Measurements from ENCODE around the gene ATAD1. TPM values are rescaled to one million over a fixed set of nuclear protein-coding genes. Genes with fewer than 3 reads are reported as not detected.
A peak's percentile ranks its signal among the peaks of the same experiment; 100 is the strongest.

ATAD1 gene
- total RNA-seq (2021) (43.7 to 46.7 TPM (median 45.5 TPM) in 3 replicates), Bru-seq, nascent RNA (percentile 91 among the genes with signal in this experiment)
- long read RNA-seq, experiment 1, full-length matches to known transcripts, result 80 of 258 reads
- long read RNA-seq, experiment 1, partial matches to known transcripts, result 21 of 258 reads
- long read RNA-seq, experiment 1, other reads (novel, unspliced or antisense), result 157 of 258 reads
- long read RNA-seq, experiment 2, full-length matches to known transcripts, result 20 of 65 reads
- long read RNA-seq, experiment 2, partial matches to known transcripts, result 3 of 65 reads
- long read RNA-seq, experiment 2, other reads (novel, unspliced or antisense), result 42 of 65 reads
- long read RNA-seq, experiment 3, full-length matches to known transcripts, result 26 of 97 reads
- long read RNA-seq, experiment 3, partial matches to known transcripts, result 7 of 97 reads
- long read RNA-seq, experiment 3, other reads (novel, unspliced or antisense), result 64 of 97 reads

GRCh38 chr10:87817609-87818504 lies at the start of gene ATAD1:
Gene ATAD1 (minus strand): TSS chr10:87818226. CDS start chr10:87814599, 3,627 bp downstream.
- Mint-ChIP-seq H3K27me3 (ENCODE audit: low read depth) (peaks cover 5% of the 10 kb centered on the region; the same call in 1 of the 2 replicates), H3K36me3 (peaks cover 7% of the 10 kb centered on the region)
- POLR2A ChIA-PET, result interaction anchor here (0.5 to 3.0 kb wide), 5 partner anchors 11 to 474 kb away, joined by 5 to 22 read pairs (median 7); partner anchors contain the start of genes KLLN and PTEN

More at GRCh38 chr10:87817609-87818504, at the start of gene ATAD1:
- Mint-ChIP-seq H3K4me1 (peaks cover 26% of the 10 kb centered on the region), H3K27ac (peak within 1 kb of the TSS; percentile 96), H3K9me3 (no peaks in the 10 kb centered on the region), H3K4me3 (peak within 1 kb of the TSS; percentile 95)
- peak; percentile 92 for ATAC-seq
- CTCF ChIA-PET, result interaction anchor here (0.5 to 1.8 kb wide), 5 partner anchors 10 to 572 kb away, joined by 3 to 5 read pairs (median 3); no protein-coding TSS in a partner anchor
- DNase-seq (ENCODE audit: low spot score), result peak; percentile 80
- peak; percentile 94 for TF ChIP-seq ZNF232 (CRISPR knock-in tag; IDR thresholded peaks at IDR 0.05)
- TF ChIP-seq USF2 (CRISPR knock-in tag; IDR thresholded peaks at IDR 0.05), result 0 out of 2 replicates have a peak, but pooled peaks have one; percentile 10
- TF ChIP-seq FOXP1 (CRISPR knock-in tag; IDR thresholded peaks at IDR 0.05; ENCODE audit: borderline replicate concordance), result peak; percentile 53; the same call in 1 of the 2 replicates
- no peak for TF ChIP-seq JAZF1 (CRISPR knock-in tag; IDR thresholded peaks at IDR 0.05)
- no peak for TF ChIP-seq EMX1 (CRISPR knock-in tag; IDR thresholded peaks at IDR 0.05)
- TF ChIP-seq ETV6 (CRISPR knock-in tag; IDR thresholded peaks at IDR 0.05), result no peak; the same call in 1 of the 2 replicates
- TF ChIP-seq SMAD3 (CRISPR knock-in tag; IDR thresholded peaks at IDR 0.05; ENCODE audit: borderline replicate concordance), result peak; percentile 63; the same call in 1 of the 2 replicates
- TF ChIP-seq ZBTB21 (CRISPR knock-in tag; IDR thresholded peaks at IDR 0.05; ENCODE audit: borderline replicate concordance), result peak; percentile 78; the same call in 1 of the 2 replicates
- no peak for TF ChIP-seq ZMAT4 (CRISPR knock-in tag; IDR thresholded peaks at IDR 0.05)
- 0 out of 2 replicates have a peak, but pooled peaks have one; percentile 41 for TF ChIP-seq E2F1 (CRISPR knock-in tag; IDR thresholded peaks at IDR 0.05)
- TF ChIP-seq ZNF423 (CRISPR knock-in tag; IDR thresholded peaks at IDR 0.05), result no peak
- TF ChIP-seq NR3C1 (CRISPR knock-in tag; conservative IDR thresholded peaks at IDR 0.05; ENCODE audit: low read depth), result peak; percentile 90; the same call in 1 of the 2 replicates
- peak; percentile 22; the same call in 1 of the 2 replicates for TF ChIP-seq TP53 (CRISPR knock-in tag; IDR thresholded peaks at IDR 0.05)
- TF ChIP-seq ATF1 (CRISPR knock-in tag; IDR thresholded peaks at IDR 0.05), result no peak
- peak; percentile 78 for TF ChIP-seq NR2C2 (CRISPR knock-in tag; IDR thresholded peaks at IDR 0.05)
- peak; percentile 71 for TF ChIP-seq FOXK1 (CRISPR knock-in tag; IDR thresholded peaks at IDR 0.05)
- 0 out of 2 replicates have a peak, but pooled peaks have one; percentile 64 for TF ChIP-seq ZNF281 (CRISPR knock-in tag; IDR thresholded peaks at IDR 0.05)
- peak; percentile 21; the same call in 1 of the 2 replicates for TF ChIP-seq GABPB1 (CRISPR knock-in tag; IDR thresholded peaks at IDR 0.05)

Data from WTC11 (cell line).